GM12872 (cell line): ENCODE data around the gene DPP8.

ENCODE experiments used
- TF ChIP-seq, protein P1 (sequence below): IDR thresholded peaks from 3 replicates; pipeline ENCODE4 v1.5.1; 2011; ENCODE audit warnings: low read depth, mild to moderate bottlenecking, low read length, moderate library complexity; ENCODE audit not compliant: insufficient read depth

DPP8 gene

GRCh38 chr15:65551183-65551582, 33.7 kb upstream of the DPP8 start:
- TF ChIP-seq, protein P1, sequence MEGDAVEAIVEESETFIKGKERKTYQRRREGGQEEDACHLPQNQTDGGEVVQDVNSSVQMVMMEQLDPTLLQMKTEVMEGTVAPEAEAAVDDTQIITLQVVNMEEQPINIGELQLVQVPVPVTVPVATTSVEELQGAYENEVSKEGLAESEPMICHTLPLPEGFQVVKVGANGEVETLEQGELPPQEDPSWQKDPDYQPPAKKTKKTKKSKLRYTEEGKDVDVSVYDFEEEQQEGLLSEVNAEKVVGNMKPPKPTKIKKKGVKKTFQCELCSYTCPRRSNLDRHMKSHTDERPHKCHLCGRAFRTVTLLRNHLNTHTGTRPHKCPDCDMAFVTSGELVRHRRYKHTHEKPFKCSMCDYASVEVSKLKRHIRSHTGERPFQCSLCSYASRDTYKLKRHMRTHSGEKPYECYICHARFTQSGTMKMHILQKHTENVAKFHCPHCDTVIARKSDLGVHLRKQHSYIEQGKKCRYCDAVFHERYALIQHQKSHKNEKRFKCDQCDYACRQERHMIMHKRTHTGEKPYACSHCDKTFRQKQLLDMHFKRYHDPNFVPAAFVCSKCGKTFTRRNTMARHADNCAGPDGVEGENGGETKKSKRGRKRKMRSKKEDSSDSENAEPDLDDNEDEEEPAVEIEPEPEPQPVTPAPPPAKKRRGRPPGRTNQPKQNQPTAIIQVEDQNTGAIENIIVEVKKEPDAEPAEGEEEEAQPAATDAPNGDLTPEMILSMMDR = no peak

- TF ChIP-seq, protein P1 = no peak
Measured at GRCh38 chr15:65550681-65551098, 33.2 kb upstream of the DPP8 start.

- TF ChIP-seq, protein P1 = no peak
Measured at GRCh38 chr15:65547841-65548240, 30.4 kb upstream of the DPP8 start.

DNA sequence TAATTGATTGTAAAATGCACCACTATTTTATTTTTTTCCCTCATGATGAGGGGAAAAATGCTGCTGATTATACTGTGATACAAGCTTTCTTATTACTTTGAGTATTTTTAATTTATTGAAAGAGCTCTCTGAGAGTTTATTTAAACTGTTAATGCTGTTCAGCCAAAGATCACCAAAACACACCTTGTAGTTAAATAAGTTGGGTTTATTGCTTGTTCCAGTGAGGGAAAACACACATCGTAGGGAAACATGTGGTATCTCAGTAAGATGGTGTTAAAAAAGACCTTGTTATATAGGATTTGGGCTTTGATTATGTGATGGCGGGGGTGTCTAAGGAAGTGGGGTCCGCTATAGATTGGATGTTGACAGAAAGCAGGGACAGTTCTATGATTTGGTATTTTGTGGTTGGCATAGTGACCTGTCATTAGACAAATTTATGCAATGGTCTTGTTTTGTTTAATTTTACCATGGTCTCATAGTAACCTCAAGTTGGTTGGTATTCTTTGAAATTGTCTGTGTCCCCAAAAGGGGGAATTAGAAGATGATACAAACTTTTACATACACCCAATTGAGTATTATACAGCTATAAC, 23.8 kb upstream of the DPP8 start:
- TF ChIP-seq, protein P1 = no peak

GRCh38 chr15:65540314-65540713, 22.8 kb upstream of the DPP8 start:
- TF ChIP-seq, protein P1 = no peak

DNA sequence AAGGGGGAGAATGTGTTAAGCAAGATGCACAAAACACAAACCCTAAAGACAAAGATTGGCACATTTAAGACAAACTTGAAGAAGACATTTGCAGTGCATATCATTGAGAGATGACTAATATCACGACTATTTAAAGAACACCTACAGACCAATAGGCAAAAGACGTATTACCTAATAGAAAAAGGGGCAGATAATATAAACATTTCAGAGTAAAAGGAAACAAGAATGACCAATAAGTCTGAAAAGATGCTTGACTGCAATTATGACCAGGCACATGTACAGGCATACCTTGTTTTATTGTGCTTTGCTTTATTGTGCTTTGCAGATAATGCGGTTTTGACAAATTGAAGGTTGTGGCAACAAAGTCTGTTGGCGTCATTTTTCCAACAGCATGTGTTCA, 17.7 kb upstream of the DPP8 start:
- TF ChIP-seq, protein P1 = no peak

DNA sequence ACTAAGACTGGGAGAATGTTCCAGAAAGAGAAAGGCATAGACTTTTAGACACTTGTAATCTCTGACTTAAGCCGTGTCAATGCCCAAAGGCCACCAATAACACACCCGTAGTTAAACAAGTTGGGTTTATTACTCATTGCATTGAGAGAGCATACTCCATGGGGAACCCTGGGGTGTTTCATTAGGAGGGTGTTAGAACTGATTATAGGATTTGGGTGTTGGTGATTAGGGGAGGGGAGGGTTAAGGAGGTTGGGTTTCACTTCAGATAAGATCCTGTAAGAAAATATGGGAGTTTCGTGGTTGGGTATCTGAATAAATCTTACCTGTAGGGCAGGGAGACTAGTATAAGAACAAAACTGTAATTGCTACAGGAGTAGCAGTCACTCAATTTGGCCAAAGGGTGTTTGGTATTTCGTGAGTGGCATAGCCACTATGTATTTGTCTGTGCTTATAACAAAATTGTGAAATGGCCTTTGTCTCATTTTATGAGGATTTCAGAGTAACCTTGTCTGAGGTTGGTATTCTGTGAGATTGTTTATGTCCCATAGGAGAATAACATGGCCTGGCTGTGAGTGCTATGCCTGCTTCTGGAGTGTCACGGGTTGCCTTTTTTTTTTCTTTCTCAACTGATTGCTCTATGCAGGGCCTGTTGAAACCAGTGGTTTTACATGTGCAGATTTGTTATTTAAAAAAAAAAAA, 15.7 kb upstream of the DPP8 start:
- TF ChIP-seq, protein P1 = no peak
